Uterus (tissue), 4 donors: Measurements from ENCODE around the gene FILIP1L. TPM values are rescaled to one million over a fixed set of nuclear protein-coding genes. Genes with fewer than 3 reads are reported as not detected.

ENCODE experiments used
- DNase-seq, 2 donors: peaks; one replicate each; pipeline ENCODE4 v3.0.0-alpha.2; 2019 to 2020
- H3K27ac ChIP-seq, 2 donors: fragments of 200-600 bp; sonication (generic); 1 replicate in 1 of 2; 2 replicates in 1 of 2; pipeline ENCODE4 v1.5.1; 2016 to 2018
- H3K27me3 ChIP-seq, 2 donors: fragments of 200-600 bp; sonication (generic); one replicate each; pipeline ENCODE4 v1.5.1; 2018 to 2019; ENCODE audit warnings: control low read depth in 1 of 2
- H3K36me3 ChIP-seq, 2 donors: fragments of 200-600 bp; sonication (generic); one replicate each; pipeline ENCODE4 v1.5.1; 2019; ENCODE audit warnings: control low read depth in 1 of 2
- H3K4me1 ChIP-seq, 2 donors: fragments of 200-600 bp; sonication (generic); one replicate each; pipeline ENCODE4 v1.5.1; 2018 to 2019; ENCODE audit warnings: control low read depth in 1 of 2
- H3K4me3 ChIP-seq, 2 donors: fragments of 200-600 bp; sonication (generic); 1 replicate in 1 of 2; 2 replicates in 1 of 2; pipeline ENCODE4 v1.5.1; 2018 to 2019; ENCODE audit warnings: mild to moderate bottlenecking in 1 of 2
- H3K9me3 ChIP-seq, 2 donors: fragments of 200-600 bp; sonication (generic); one replicate each; pipeline ENCODE4 v1.5.1; 2019; ENCODE audit warnings: control low read depth in 1 of 2
- POLR2A ChIP-seq, 2 donors: fragments of 450-650 bp; IDR thresholded peaks; one replicate each; pipeline ENCODE4 v1.6.1; 2016; ENCODE audit warnings: antibody characterized with exemption in 2 of 2, mild to moderate bottlenecking in 1 of 2, moderate library complexity in 1 of 2
- intact Hi-C: fragments of 100-400 bp; cut with DNase I; formaldehyde crosslinking; loops from one replicate; pipeline ENCODE4 v1.15.1; 2023; ENCODE audit warnings: low total_unique reads
- total RNA-seq, 4 donors: library from RNA; depleted of rRNA in 3 of 4; stranded (reverse); fragments of >200 nt in 3 of 4; gene quantifications; one replicate each; pipeline versions ENCODE4 v1.1.0 to v1.2.4, GENCODE V29; 2014 to 2023
- TF ChIP-seq, protein P1 (sequence below), 4 experiments: fragments of 200-600 bp in 2 of 4; fragments of 450-650 bp in 2 of 4; sonication (generic) in 2 of 4; IDR thresholded peaks; one replicate each; pipeline ENCODE4 v1.5.1; 2016 to 2019; ENCODE audit warnings: antibody characterized with exemption in 4 of 4, mild to moderate bottlenecking in 2 of 4, moderate library complexity in 1 of 4
- donor health status: DM: yes; HTN: yes; CAD: no.

The FILIP1L gene
- total RNA-seq, 4 donors from 2014 or later = 48.5 to 99.1 (median 66.3) TPM

DNA sequence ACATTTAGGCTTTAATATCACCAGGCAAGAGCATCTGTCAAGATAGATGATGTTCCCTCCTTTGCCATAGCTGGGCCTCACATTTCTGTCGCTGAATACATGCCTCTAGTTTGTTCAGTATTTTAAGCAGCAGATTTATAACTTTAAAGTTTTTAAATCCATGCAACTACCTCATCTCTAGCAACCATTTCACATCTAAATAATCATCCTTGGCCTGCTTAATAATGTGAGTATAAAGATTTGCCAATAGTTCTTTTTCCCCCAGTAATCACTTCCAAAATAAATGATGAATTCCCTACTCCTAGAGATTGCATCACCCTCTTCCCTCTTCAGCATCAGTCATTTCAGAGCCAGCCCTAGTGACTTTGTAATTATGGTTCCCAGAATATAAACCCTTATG is 36.2 kb upstream of the FILIP1L start:
- Histone ChIP-seq H3K27ac (peak overlapping the region; percentile 62 to 69), H3K27me3 (no peaks in the 10 kb centered on the region), H3K4me3 (no peak overlapping the region), H3K9me3 (peaks cover 0 to 2% of the 10 kb centered on the region in 2 donors), H3K4me1 (peaks cover 0 to 3% of the 10 kb centered on the region in 2 donors), H3K36me3 (no peaks in the 10 kb centered on the region)
- DNase-seq = no peak
- intact Hi-C loops = no loop called here
- TF ChIP-seq, protein P1, sequence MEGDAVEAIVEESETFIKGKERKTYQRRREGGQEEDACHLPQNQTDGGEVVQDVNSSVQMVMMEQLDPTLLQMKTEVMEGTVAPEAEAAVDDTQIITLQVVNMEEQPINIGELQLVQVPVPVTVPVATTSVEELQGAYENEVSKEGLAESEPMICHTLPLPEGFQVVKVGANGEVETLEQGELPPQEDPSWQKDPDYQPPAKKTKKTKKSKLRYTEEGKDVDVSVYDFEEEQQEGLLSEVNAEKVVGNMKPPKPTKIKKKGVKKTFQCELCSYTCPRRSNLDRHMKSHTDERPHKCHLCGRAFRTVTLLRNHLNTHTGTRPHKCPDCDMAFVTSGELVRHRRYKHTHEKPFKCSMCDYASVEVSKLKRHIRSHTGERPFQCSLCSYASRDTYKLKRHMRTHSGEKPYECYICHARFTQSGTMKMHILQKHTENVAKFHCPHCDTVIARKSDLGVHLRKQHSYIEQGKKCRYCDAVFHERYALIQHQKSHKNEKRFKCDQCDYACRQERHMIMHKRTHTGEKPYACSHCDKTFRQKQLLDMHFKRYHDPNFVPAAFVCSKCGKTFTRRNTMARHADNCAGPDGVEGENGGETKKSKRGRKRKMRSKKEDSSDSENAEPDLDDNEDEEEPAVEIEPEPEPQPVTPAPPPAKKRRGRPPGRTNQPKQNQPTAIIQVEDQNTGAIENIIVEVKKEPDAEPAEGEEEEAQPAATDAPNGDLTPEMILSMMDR (IDR thresholded peaks at IDR 0.05) = no peak
- TF ChIP-seq POLR2A (IDR thresholded peaks at IDR 0.05) = no peak

DNA sequence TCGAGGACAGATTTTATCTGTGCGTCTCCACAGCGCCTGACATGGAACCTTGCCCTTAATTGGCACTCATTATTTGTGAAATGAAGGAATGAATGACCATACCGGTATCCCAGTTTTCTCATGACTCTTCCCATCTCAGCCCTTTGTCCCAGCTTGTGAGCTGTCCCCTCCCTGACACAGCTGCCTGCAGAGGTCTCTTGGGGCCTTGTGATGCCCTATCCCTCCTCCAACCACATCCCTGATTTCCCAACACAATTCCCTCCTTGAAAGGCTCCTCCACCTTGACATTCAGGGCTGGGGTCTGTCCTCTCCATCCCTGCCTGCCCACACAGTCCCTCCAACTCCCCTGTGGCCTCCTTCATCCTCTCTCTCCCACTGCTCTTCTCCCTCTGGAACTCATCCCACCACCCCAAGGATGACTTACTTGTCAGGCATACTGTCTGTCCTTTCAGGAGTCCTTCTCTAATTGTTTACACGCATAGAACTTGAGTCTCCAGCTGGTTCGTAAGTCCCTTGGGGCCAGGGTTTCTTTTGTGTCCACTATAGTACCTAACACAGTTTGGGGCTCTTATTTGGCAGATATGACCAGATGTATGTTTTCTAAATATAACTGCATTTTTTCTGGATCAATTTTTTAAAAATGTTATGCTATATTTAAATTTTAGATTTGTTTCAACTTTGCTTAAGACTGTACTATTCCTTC is 35.6 kb upstream of the FILIP1L start:
- Histone ChIP-seq H3K27ac (peak overlapping the region; percentile 62 to 69), H3K36me3 (no peaks in the 10 kb centered on the region)
- intact Hi-C loops = no loop called here

DNA sequence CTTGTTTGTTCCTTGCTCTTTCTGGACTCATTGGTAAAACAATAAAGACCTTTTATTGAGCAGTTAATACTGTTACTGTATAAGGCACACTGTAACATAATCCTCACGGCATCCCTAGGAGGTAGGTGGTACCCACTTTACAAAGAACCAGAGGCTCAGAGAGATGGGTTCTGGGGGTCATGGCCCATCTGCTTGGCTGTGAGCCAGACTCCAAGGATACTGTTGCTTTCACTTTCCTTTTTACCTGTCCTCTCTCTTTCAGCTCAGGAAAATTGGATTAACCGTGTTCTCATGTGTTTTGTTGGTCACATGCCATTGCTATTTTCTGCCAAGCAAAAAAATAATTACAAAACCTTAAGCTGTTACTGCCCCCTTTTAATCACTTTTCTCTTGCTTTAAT is 34.8 kb upstream of the FILIP1L start:
- TF ChIP-seq POLR2A (IDR thresholded peaks at IDR 0.05) = no peak
- TF ChIP-seq, protein P1 (IDR thresholded peaks at IDR 0.05) = no peak

More for the DNA sequence above, 35.6 kb upstream of the FILIP1L start:
- peaks cover 0 to 3% of the 10 kb centered on the region in 2 donors for H3K4me1 ChIP-seq
- TF ChIP-seq POLR2A (IDR thresholded peaks at IDR 0.05) = no peak
- TF ChIP-seq, protein P1 (IDR thresholded peaks at IDR 0.05) = no peak
- H3K4me3 ChIP-seq = no peak overlapping the region
- no peaks in the 10 kb centered on the region for H3K27me3 ChIP-seq
- no peaks in the 10 kb centered on the region for H3K9me3 ChIP-seq
- DNase-seq = no peak

DNA sequence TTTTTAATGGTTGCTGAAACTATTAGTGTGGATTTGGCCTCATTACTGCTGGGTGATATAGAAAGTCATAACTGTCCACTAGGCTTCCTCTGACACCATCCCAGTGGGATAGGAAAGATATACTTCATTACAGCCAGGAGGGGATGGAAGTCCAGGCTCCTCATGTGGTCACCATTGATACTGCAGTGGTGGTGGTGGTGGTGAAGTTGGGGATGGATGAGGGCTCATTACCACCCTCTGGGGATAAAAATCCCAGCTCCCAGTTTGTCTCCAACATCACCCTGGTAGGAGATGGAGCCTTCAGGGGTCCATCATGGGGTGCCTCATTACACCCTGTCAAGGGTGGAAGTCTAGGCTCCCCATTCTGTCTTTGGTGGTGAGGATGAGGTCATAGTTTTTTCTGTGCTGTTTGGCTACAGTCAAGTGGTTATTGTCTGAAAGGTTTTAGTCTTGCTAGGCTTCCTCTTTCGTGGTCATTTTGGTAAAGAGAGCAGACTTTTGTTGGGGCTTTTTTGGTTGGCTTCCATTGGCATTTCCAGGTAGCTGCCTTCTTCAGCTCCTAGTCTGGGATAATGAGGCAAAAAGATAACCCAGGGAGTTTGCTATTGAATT is 30.1 kb upstream of the FILIP1L start:
- TF ChIP-seq, protein P1 (IDR thresholded peaks at IDR 0.05) = no peak
- TF ChIP-seq POLR2A (IDR thresholded peaks at IDR 0.05) = no peak
- Histone ChIP-seq H3K4me1 (no peaks in the 10 kb centered on the region), H3K9me3 (no peaks in the 10 kb centered on the region), H3K4me3 (no peak overlapping the region), H3K27me3 (no peaks in the 10 kb centered on the region), H3K36me3 (no peaks in the 10 kb centered on the region), H3K27ac (no peak overlapping the region)
- no peak for DNase-seq
- intact Hi-C loops = no loop called here

More for the DNA sequence above, 34.8 kb upstream of the FILIP1L start:
- H3K9me3 ChIP-seq = no peaks in the 10 kb centered on the region
- peaks cover 0 to 3% of the 10 kb centered on the region in 2 donors for H3K4me1 ChIP-seq
- no peak overlapping the region for H3K4me3 ChIP-seq
- H3K36me3 ChIP-seq = no peaks in the 10 kb centered on the region
- intact Hi-C loops = no loop called here
- no peaks in the 10 kb centered on the region for H3K27me3 ChIP-seq
- DNase-seq = no peak
- H3K27ac ChIP-seq = peak overlapping the region; percentile 62 to 69

DNA sequence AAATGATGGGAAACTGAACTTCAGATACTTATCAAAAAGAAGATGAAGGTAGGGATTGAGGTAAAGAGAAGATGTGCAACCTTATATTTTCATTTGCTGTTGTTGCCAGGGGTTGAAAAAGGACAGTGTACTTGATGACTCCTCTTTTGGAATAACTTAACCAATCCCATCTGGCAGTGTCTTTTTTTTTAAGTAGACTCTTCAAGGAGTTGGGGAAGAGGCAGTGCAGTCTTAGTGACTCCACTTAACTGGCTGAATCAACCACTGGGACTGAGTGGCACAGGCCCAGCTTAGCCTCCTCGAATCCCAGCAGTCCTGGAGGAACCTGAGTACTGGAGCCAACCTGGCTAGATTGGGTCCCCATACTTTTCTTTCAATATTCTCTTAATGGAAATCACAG is 27.3 kb upstream of the FILIP1L start:
- no peak for TF ChIP-seq POLR2A (IDR thresholded peaks at IDR 0.05)
- TF ChIP-seq, protein P1 (IDR thresholded peaks at IDR 0.05) = no peak
- Histone ChIP-seq H3K27me3 (no peaks in the 10 kb centered on the region), H3K36me3 (no peaks in the 10 kb centered on the region), H3K9me3 (no peaks in the 10 kb centered on the region), H3K4me3 (no peak overlapping the region), H3K4me1 (no peaks in the 10 kb centered on the region), H3K27ac (no peak overlapping the region)
- DNase-seq = no peak
- intact Hi-C loops = no loop called here
